Gastrocnemius medialis (tissue), 4 donors: Measurements from ENCODE around the gene ACVR2A. TPM values are rescaled to one million over a fixed set of nuclear protein-coding genes. Genes with fewer than 3 reads are reported as not detected.

ENCODE experiments used
- ATAC-seq, 2 donors: fragments of 150-250 bp; one replicate each; pipeline ENCODE4 v1.9.1; 2016
- DNase-seq, 2 donors: peaks; one replicate each; pipeline ENCODE4 v3.0.0-alpha.2; 2019
- H3K27ac ChIP-seq, 4 donors: fragments of 200-600 bp; sonication (generic); 1 replicate in 1 of 4; 2 replicates in 3 of 4; pipeline ENCODE4 v1.5.1; 2016 to 2018; ENCODE audit warnings: mild to moderate bottlenecking in 2 of 4, moderate library complexity in 1 of 4
- H3K27me3 ChIP-seq, 3 donors: fragments of 200-600 bp; sonication (generic) in 2 of 3; 1 replicate in 1 of 3; 2 replicates in 2 of 3; pipeline versions ENCODE4 v1.5.1 to v1.6.0; 2016 to 2019; ENCODE audit warnings: mild to moderate bottlenecking in 1 of 3, moderate library complexity in 1 of 3
- H3K36me3 ChIP-seq, 2 donors: fragments of 200-600 bp; sonication (generic) in 1 of 2; one replicate each; pipeline ENCODE4 v1.5.1; 2017 to 2018
- H3K4me1 ChIP-seq, 2 donors: fragments of 200-600 bp; sonication (generic) in 1 of 2; one replicate each; pipeline ENCODE4 v1.5.1; 2016 to 2017; ENCODE audit warnings: mild to moderate bottlenecking in 2 of 2
- H3K4me3 ChIP-seq, 4 donors: fragments of 200-600 bp; sonication (generic) in 3 of 4; 1 replicate in 1 of 4; 2 replicates in 3 of 4; pipeline ENCODE4 v1.5.1; 2016 to 2019; ENCODE audit warnings: mild to moderate bottlenecking in 2 of 4
- H3K9me3 ChIP-seq, 3 donors: fragments of 200-600 bp; sonication (generic) in 2 of 3; 1 replicate in 1 of 3; 2 replicates in 2 of 3; pipeline ENCODE4 v1.5.1; 2016 to 2019
- POLR2A ChIP-seq, 2 donors: fragments of 450-650 bp; IDR thresholded peaks; one replicate each; pipeline ENCODE4 v1.6.1; 2017; ENCODE audit warnings: antibody characterized with exemption in 2 of 2, mild to moderate bottlenecking in 2 of 2, moderate library complexity in 2 of 2
- in situ Hi-C, 4 donors: fragments of 200-750 bp; cut with MboI; loops; one replicate each; pipeline versions ENCODE4 v1.15.0 to v1.8.0; 2017; ENCODE audit warnings: low sequenced_read_pairs in 4 of 4
- intact Hi-C: fragments of 100-400 bp; cut with DNase I; formaldehyde crosslinking; loops from one replicate; pipeline ENCODE4 v1.15.1; 2023; ENCODE audit warnings: low total_unique reads
- total RNA-seq, 4 donors: library from RNA; depleted of rRNA; stranded (reverse); fragments of >200 nt; gene quantifications; one replicate each; pipeline versions ENCODE4 v1.1.0 to v1.2.3, GENCODE V29; 2016
- TF ChIP-seq, protein P1 (sequence below), 5 experiments: fragments of 450-650 bp in 3 of 5; fragments of 200-600 bp in 2 of 5; sonication (generic) in 2 of 5; IDR thresholded peaks in 4 of 5; conservative IDR thresholded peaks in 1 of 5; 1 replicate in 4 of 5; 2 replicates in 1 of 5; pipeline ENCODE4 v1.5.1; 2016 to 2019; ENCODE audit warnings: antibody characterized with exemption in 5 of 5, mild to moderate bottlenecking in 3 of 5, moderate library complexity in 3 of 5

ACVR2A gene
- total RNA-seq, 4 donors from 2014 or later: 6.6 to 10.6 (median 7.5) TPM

DNA sequence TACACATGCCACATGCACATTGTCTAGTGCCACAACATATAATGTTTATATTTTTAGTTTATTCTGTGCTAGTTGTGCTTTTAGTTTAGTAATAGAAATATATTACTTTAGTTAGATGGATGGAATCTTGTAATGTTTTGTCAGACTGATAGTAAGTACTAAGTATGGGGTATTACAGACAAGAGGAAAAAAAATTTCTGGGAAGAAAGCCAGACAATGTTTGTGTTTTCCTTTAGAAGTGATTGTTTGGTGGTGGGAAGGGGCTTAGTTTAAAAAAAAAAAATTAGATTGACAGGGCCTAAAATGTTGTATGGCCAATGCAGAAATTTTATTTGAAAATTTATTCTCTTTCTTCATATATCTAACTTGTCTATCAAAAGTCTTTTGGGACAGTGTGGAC, 37.8 kb downstream of the ACVR2A start:
- no peak for TF ChIP-seq POLR2A (IDR thresholded peaks at IDR 0.05)
- TF ChIP-seq, protein P1, sequence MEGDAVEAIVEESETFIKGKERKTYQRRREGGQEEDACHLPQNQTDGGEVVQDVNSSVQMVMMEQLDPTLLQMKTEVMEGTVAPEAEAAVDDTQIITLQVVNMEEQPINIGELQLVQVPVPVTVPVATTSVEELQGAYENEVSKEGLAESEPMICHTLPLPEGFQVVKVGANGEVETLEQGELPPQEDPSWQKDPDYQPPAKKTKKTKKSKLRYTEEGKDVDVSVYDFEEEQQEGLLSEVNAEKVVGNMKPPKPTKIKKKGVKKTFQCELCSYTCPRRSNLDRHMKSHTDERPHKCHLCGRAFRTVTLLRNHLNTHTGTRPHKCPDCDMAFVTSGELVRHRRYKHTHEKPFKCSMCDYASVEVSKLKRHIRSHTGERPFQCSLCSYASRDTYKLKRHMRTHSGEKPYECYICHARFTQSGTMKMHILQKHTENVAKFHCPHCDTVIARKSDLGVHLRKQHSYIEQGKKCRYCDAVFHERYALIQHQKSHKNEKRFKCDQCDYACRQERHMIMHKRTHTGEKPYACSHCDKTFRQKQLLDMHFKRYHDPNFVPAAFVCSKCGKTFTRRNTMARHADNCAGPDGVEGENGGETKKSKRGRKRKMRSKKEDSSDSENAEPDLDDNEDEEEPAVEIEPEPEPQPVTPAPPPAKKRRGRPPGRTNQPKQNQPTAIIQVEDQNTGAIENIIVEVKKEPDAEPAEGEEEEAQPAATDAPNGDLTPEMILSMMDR (IDR thresholded peaks at IDR 0.05 in 4 of 5, conservative IDR thresholded peaks at IDR 0.05 in 1 of 5): no peak

DNA sequence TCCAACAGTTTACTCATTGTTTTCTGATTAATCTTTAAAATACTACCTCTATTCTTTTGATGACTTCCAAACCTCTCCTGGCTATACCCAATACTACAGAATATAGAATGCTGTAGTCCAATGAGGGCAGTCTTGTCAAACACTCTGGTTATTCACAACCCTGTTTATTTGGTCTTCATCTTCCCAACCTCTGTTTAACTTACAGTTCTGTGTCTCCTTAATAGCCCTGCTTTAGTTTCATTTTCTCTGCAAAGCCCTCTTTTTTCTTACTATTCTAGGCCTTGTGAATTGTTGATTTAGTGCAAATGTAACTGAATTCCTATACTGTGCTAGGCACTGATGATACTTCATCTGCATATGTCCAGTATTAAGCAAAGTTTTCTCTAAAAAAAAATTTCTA, 40.0 kb downstream of the ACVR2A start:
- DNase-seq: no peak
- H3K4me3 ChIP-seq: no peak overlapping the region
- H3K27me3 ChIP-seq: no peaks in the 10 kb centered on the region
- peak in 1 of 2 donors; percentile 33 for ATAC-seq
- peaks cover 46 to 61% of the 10 kb centered on the region in 2 donors for H3K4me1 ChIP-seq
- H3K36me3 ChIP-seq: no peaks in the 10 kb centered on the region
- intact Hi-C loops: no loop called here
- H3K27ac ChIP-seq: no peak overlapping the region
- no peak for TF ChIP-seq POLR2A (IDR thresholded peaks at IDR 0.05)
- TF ChIP-seq, protein P1 (IDR thresholded peaks at IDR 0.05 in 4 of 5, conservative IDR thresholded peaks at IDR 0.05 in 1 of 5): no peak
- in situ Hi-C loops: no loop called here
- no peaks in the 10 kb centered on the region for H3K9me3 ChIP-seq

More for the DNA sequence above, 37.8 kb downstream of the ACVR2A start:
- Histone ChIP-seq H3K9me3 (no peaks in the 10 kb centered on the region), H3K4me3 (no peak overlapping the region), H3K27ac (no peak overlapping the region), H3K27me3 (no peaks in the 10 kb centered on the region), H3K4me1 (peaks cover 44 to 59% of the 10 kb centered on the region in 2 donors), H3K36me3 (no peaks in the 10 kb centered on the region)
- ATAC-seq (no peak), DNase-seq (no peak)
- in situ Hi-C loops: no loop called here
- intact Hi-C loops: no loop called here

DNA sequence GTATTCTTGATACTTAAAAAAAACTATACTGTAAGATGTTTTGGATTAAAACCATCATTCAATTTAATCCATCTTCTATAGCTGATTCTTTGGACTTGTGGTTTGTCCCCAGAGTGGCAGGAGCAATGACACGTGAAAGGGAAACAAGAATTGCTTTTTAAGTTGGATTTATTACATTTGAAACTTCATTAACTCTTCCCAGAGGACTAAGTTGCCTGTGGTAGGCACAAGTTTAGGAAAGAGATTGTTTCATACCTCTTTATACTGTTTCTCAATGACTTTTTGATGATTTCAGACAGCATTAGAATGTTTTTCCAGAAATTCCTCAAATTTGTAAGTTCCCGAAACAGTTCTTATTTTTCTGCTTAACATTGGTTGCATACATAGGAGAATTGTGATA, 41.3 kb downstream of the ACVR2A start:
- ATAC-seq: no peak
- H3K27me3 ChIP-seq: no peaks in the 10 kb centered on the region
- peaks cover 34 to 53% of the 10 kb centered on the region in 2 donors for H3K4me1 ChIP-seq
- H3K9me3 ChIP-seq: no peaks in the 10 kb centered on the region
- intact Hi-C loops: no loop called here
- in situ Hi-C loops: no loop called here
- TF ChIP-seq POLR2A (IDR thresholded peaks at IDR 0.05): no peak
- TF ChIP-seq, protein P1 (IDR thresholded peaks at IDR 0.05 in 4 of 5, conservative IDR thresholded peaks at IDR 0.05 in 1 of 5): no peak
- H3K36me3 ChIP-seq: no peaks in the 10 kb centered on the region
- H3K4me3 ChIP-seq: no peak overlapping the region
- no peak for DNase-seq
- no peak overlapping the region for H3K27ac ChIP-seq

DNA sequence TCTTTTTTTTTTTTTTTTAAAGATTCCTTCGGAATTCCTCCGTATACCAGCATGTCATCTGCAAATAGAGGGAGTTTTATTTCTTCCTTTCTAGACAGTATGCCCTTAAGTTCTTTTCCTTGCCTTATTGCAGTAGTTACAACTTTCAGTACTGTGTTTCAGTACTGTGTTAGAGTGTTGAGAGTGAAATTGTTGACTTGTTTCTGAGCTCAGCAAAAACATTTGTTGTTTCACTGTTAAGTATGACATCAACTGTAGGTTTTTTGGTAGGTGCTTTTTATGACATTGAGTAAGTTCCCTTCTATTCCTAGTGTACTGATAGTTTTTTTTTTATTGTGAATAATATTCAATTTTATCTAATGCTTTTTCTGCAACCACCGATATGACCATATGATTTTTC, 43.9 kb downstream of the ACVR2A start:
- no peak overlapping the region for H3K27ac ChIP-seq
- intact Hi-C loops: no loop called here

More for the DNA sequence above, 43.9 kb downstream of the ACVR2A start:
- H3K27me3 ChIP-seq: no peaks in the 10 kb centered on the region
- no peak overlapping the region for H3K4me3 ChIP-seq
- DNase-seq (no peak), ATAC-seq (no peak)
- TF ChIP-seq, protein P1 (IDR thresholded peaks at IDR 0.05 in 4 of 5, conservative IDR thresholded peaks at IDR 0.05 in 1 of 5): no peak
- TF ChIP-seq POLR2A (IDR thresholded peaks at IDR 0.05): no peak
- peaks cover 21 to 39% of the 10 kb centered on the region in 2 donors for H3K4me1 ChIP-seq
- H3K36me3 ChIP-seq: no peaks in the 10 kb centered on the region
- no peaks in the 10 kb centered on the region for H3K9me3 ChIP-seq
- in situ Hi-C loops: no loop called here
